ENCODE data around the gene SPATA31C2. TPM values are rescaled to one million over a fixed set of nuclear protein-coding genes. Genes with fewer than 3 reads are reported as not detected.

SPATA31C2 gene
- total and polyA plus RNA-seq, 10 of the 15 experiments (the other 5 are each of a cell fraction or from before 2014, with no cell fraction given), result not detected

DNA sequence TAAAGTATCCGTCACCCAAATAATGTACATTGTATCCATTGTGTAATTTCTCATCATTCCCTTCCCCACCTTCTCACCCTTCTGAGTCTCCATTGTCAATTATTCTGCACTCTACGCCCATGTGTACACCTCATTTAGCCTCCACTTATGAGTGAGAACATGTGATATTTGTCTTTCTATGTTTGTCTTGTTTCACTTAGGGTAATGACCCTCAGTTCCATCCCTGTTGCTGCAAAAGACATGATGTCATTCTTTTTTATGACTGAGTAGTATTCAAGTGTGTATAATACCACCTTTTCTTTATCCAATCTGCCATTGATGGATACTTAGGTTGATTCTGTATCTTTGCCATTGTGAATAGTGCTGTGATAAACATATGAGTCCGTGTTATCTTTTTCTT lies 4.9 kb upstream of the SPATA31C2 start:
- H2AFZ ChIP-seq (ENCODE audit: control insufficient read depth, low read depth, low read length), result no peak overlapping the region
- SMC1A ChIA-PET (ENCODE audit: uncharacterized antibody, unreplicated experiment), result no interaction called here
- H3K4me2 ChIP-seq (ENCODE audit: control insufficient read depth, insufficient read depth), result no peak overlapping the region
- CTCF ChIA-PET, result no interaction called here
- no peak overlapping the region for H3K4me3 ChIP-seq
- no peak for DNase-seq (ENCODE audit: low read depth, low spot score)
- intact Hi-C loops (cut with micrococcal nuclease; ENCODE audit: unreplicated experiment) (no loop called here), in situ Hi-C loops (cut with MboI) (no loop called here)
- no peaks in the 10 kb centered on the region for H4K20me1 ChIP-seq (ENCODE audit: control insufficient read depth, insufficient read depth)
- no peak for ATAC-seq
- no peak overlapping the region for H3K9ac ChIP-seq (ENCODE audit: control insufficient read depth, insufficient read depth, low read length)
- TF ChIP-seq CREM (IDR thresholded peaks at IDR 0.05; ENCODE audit: low read depth) (no peak), YY1 (IDR thresholded peaks at IDR 0.05; ENCODE audit: low read depth, low read length) (no peak), SPI1 (IDR thresholded peaks at IDR 0.05; ENCODE audit: borderline replicate concordance, insufficient read depth, low read depth, low read length) (no peak), TCF12 (IDR thresholded peaks at IDR 0.05; ENCODE audit: low read depth, low read length) (no peak), ZNF24 (IDR thresholded peaks at IDR 0.05) (no peak), EGR1 (IDR thresholded peaks at IDR 0.05; ENCODE audit: borderline replicate concordance in 1 of 2, low read depth in 2 of 2, low read length in 2 of 2) (no peak), ZNF217 (IDR thresholded peaks at IDR 0.05) (no peak), RB1 (IDR thresholded peaks at IDR 0.05; ENCODE audit: borderline replicate concordance) (no peak)
- TF ChIP-seq, protein P1, sequence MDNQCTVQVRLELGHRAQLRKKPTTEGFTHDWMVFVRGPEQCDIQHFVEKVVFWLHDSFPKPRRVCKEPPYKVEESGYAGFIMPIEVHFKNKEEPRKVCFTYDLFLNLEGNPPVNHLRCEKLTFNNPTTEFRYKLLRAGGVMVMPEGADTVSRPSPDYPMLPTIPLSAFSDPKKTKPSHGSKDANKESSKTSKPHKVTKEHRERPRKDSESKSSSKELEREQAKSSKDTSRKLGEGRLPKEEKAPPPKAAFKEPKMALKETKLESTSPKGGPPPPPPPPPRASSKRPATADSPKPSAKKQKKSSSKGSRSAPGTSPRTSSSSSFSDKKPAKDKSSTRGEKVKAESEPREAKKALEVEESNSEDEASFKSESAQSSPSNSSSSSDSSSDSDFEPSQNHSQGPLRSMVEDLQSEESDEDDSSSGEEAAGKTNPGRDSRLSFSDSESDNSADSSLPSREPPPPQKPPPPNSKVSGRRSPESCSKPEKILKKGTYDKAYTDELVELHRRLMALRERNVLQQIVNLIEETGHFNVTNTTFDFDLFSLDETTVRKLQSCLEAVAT (IDR thresholded peaks at IDR 0.05), result no peak
- TF ChIP-seq, protein P2, sequence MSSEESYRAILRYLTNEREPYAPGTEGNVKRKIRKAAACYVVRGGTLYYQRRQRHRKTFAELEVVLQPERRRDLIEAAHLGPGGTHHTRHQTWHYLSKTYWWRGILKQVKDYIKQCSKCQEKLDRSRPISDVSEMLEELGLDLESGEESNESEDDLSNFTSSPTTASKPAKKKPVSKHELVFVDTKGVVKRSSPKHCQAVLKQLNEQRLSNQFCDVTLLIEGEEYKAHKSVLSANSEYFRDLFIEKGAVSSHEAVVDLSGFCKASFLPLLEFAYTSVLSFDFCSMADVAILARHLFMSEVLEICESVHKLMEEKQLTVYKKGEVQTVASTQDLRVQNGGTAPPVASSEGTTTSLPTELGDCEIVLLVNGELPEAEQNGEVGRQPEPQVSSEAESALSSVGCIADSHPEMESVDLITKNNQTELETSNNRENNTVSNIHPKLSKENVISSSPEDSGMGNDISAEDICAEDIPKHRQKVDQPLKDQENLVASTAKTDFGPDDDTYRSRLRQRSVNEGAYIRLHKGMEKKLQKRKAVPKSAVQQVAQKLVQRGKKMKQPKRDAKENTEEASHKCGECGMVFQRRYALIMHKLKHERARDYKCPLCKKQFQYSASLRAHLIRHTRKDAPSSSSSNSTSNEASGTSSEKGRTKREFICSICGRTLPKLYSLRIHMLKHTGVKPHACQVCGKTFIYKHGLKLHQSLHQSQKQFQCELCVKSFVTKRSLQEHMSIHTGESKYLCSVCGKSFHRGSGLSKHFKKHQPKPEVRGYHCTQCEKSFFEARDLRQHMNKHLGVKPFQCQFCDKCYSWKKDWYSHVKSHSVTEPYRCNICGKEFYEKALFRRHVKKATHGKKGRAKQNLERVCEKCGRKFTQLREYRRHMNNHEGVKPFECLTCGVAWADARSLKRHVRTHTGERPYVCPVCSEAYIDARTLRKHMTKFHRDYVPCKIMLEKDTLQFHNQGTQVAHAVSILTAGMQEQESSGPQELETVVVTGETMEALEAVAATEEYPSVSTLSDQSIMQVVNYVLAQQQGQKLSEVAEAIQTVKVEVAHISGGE (CRISPR knock-in tag; IDR thresholded peaks at IDR 0.05), result no peak
- TF ChIP-seq, protein P3, sequence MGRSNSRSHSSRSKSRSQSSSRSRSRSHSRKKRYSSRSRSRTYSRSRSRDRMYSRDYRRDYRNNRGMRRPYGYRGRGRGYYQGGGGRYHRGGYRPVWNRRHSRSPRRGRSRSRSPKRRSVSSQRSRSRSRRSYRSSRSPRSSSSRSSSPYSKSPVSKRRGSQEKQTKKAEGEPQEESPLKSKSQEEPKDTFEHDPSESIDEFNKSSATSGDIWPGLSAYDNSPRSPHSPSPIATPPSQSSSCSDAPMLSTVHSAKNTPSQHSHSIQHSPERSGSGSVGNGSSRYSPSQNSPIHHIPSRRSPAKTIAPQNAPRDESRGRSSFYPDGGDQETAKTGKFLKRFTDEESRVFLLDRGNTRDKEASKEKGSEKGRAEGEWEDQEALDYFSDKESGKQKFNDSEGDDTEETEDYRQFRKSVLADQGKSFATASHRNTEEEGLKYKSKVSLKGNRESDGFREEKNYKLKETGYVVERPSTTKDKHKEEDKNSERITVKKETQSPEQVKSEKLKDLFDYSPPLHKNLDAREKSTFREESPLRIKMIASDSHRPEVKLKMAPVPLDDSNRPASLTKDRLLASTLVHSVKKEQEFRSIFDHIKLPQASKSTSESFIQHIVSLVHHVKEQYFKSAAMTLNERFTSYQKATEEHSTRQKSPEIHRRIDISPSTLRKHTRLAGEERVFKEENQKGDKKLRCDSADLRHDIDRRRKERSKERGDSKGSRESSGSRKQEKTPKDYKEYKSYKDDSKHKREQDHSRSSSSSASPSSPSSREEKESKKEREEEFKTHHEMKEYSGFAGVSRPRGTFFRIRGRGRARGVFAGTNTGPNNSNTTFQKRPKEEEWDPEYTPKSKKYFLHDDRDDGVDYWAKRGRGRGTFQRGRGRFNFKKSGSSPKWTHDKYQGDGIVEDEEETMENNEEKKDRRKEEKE (IDR thresholded peaks at IDR 0.05), result no peak
- TF ChIP-seq, protein P4, sequence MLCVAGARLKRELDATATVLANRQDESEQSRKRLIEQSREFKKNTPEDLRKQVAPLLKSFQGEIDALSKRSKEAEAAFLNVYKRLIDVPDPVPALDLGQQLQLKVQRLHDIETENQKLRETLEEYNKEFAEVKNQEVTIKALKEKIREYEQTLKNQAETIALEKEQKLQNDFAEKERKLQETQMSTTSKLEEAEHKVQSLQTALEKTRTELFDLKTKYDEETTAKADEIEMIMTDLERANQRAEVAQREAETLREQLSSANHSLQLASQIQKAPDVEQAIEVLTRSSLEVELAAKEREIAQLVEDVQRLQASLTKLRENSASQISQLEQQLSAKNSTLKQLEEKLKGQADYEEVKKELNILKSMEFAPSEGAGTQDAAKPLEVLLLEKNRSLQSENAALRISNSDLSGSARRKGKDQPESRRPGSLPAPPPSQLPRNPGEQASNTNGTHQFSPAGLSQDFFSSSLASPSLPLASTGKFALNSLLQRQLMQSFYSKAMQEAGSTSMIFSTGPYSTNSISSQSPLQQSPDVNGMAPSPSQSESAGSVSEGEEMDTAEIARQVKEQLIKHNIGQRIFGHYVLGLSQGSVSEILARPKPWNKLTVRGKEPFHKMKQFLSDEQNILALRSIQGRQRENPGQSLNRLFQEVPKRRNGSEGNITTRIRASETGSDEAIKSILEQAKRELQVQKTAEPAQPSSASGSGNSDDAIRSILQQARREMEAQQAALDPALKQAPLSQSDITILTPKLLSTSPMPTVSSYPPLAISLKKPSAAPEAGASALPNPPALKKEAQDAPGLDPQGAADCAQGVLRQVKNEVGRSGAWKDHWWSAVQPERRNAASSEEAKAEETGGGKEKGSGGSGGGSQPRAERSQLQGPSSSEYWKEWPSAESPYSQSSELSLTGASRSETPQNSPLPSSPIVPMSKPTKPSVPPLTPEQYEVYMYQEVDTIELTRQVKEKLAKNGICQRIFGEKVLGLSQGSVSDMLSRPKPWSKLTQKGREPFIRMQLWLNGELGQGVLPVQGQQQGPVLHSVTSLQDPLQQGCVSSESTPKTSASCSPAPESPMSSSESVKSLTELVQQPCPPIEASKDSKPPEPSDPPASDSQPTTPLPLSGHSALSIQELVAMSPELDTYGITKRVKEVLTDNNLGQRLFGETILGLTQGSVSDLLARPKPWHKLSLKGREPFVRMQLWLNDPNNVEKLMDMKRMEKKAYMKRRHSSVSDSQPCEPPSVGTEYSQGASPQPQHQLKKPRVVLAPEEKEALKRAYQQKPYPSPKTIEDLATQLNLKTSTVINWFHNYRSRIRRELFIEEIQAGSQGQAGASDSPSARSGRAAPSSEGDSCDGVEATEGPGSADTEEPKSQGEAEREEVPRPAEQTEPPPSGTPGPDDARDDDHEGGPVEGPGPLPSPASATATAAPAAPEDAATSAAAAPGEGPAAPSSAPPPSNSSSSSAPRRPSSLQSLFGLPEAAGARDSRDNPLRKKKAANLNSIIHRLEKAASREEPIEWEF (IDR thresholded peaks at IDR 0.05; ENCODE audit: insufficient replicate concordance, low read depth, low read length), result no peak
- H3K27me3 ChIP-seq (replicated peaks in 1 of 2; ENCODE audit: control insufficient read depth in 2 of 2, insufficient read depth in 2 of 2, low read length in 1 of 2), result no peaks in the 10 kb centered on the region
- H3K27ac ChIP-seq (ENCODE audit: control insufficient read depth, insufficient read depth), result no peak overlapping the region
- BruUV-seq (replicated peaks), result no TSS peak
- RAD21 ChIA-PET (ENCODE audit: unreplicated experiment), result no interaction called here
- WGBS (ENCODE audit: insufficient coverage, insufficient replicate concordance, low lambda C conversion rate, missing lambda C conversion rate), result 32% methylated on average over 2 of the region's 3 CpGs
- no peaks in the 10 kb centered on the region for H3K79me2 ChIP-seq (ENCODE audit: control insufficient read depth, insufficient read depth, low read length)
- H3K4me1 ChIP-seq (ENCODE audit: control insufficient read depth, insufficient read depth, low read length), result no peaks in the 10 kb centered on the region
- no peaks in the 10 kb centered on the region for H3K36me3 ChIP-seq (ENCODE audit: control insufficient read depth in 2 of 2, insufficient read depth in 2 of 2, low read length in 1 of 2)
- POLR2A ChIA-PET, result no interaction called here
- no peaks in the 10 kb centered on the region for H3K9me3 ChIP-seq (replicated peaks; ENCODE audit: control insufficient read depth, insufficient read depth, low read length)
- FAIRE-seq, result no peak

Data from GM12878 (cell line).